SK-N-SH treated with all-trans-retinoic acid at 6 μM for 48 hours (cell line): Measurements from ENCODE around the gene APOL3.

Source experiments
- ARNTL ChIP-seq: fragments of 450-650 bp; formaldehyde crosslinking; IDR thresholded peaks from 2 replicates; pipeline ENCODE4 v1.5.0; 2020; ENCODE audit warnings: low read depth, mild to moderate bottlenecking, moderate library complexity, borderline replicate concordance
- BACH2 ChIP-seq: fragments of 250-450 bp; sonication (Bioruptor Pico); IDR thresholded peaks from 2 replicates; pipeline ENCODE4 v1.9.0; 2021; ENCODE audit warnings: mild to moderate bottlenecking, borderline replicate concordance
- CREB5 ChIP-seq: fragments of 250-450 bp; sonication (Bioruptor Pico); IDR thresholded peaks from 2 replicates; pipeline ENCODE4 v1.5.1; 2020; ENCODE audit warnings: low read depth, mild to moderate bottlenecking, moderate library complexity
- CSDC2 ChIP-seq: fragments of 250-450 bp; sonication (Bioruptor Pico); IDR thresholded peaks from 2 replicates; pipeline ENCODE4 v1.5.0; 2020; ENCODE audit warnings: mild to moderate bottlenecking, moderate library complexity
- CSRNP3 ChIP-seq: fragments of 250-450 bp; sonication (Bioruptor Pico); IDR thresholded peaks from 2 replicates; pipeline ENCODE4 v1.5.1; 2021; ENCODE audit warnings: mild to moderate bottlenecking, moderate library complexity
- ESRRG ChIP-seq: fragments of 250-450 bp; sonication (Bioruptor Pico); IDR thresholded peaks from 2 replicates; pipeline ENCODE4 v1.6.1; 2021; ENCODE audit warnings: mild to moderate bottlenecking
- PATZ1 ChIP-seq: fragments of 250-450 bp; sonication (Bioruptor Pico); IDR thresholded peaks from 2 replicates; pipeline ENCODE4 v1.8.0; 2020; ENCODE audit warnings: mild to moderate bottlenecking, moderate library complexity, borderline replicate concordance
- SNAI2 ChIP-seq: fragments of 250-450 bp; sonication (Bioruptor Pico); IDR thresholded peaks from 2 replicates; pipeline ENCODE4 v1.5.0; 2020; ENCODE audit warnings: mild to moderate bottlenecking, moderate library complexity
- TSHZ2 ChIP-seq: fragments of 250-450 bp; sonication (Bioruptor Pico); IDR thresholded peaks from 2 replicates; pipeline ENCODE4 v1.5.0; 2020; ENCODE audit warnings: mild to moderate bottlenecking, moderate library complexity
- ZC3H10 ChIP-seq: fragments of 250-450 bp; sonication (Bioruptor Pico); IDR thresholded peaks from 2 replicates; pipeline ENCODE4 v1.5.1; 2021; ENCODE audit warnings: mild to moderate bottlenecking, moderate library complexity
- ZFP3 ChIP-seq: fragments of 250-450 bp; sonication (Bioruptor Pico); IDR thresholded peaks from 2 replicates; pipeline ENCODE4 v1.5.0; 2020; ENCODE audit warnings: mild to moderate bottlenecking, moderate library complexity
- ZFP30 ChIP-seq: fragments of 450-650 bp; formaldehyde crosslinking; IDR thresholded peaks from 2 replicates; pipeline ENCODE4 v1.5.0; 2022; ENCODE audit warnings: mild to moderate bottlenecking, moderate library complexity
- ZNF565 ChIP-seq: fragments of 450-650 bp; formaldehyde crosslinking; conservative IDR thresholded peaks from 2 replicates; pipeline ENCODE4 v1.5.0; 2020; ENCODE audit warnings: low read depth, mild to moderate bottlenecking, moderate library complexity

GRCh38 chr22:36116127-36116526 is 44.4 kb downstream of the APOL3 start:
- TF ChIP-seq TSHZ2 (CRISPR knock-in tag) (no peak), CREB5 (no peak), ZNF565 (CRISPR knock-in tag) (no peak), CSRNP3 (no peak), BACH2 (CRISPR knock-in tag) (no peak), SNAI2 (CRISPR knock-in tag) (no peak), ZFP30 (no peak), ZFP3 (CRISPR knock-in tag) (no peak), PATZ1 (CRISPR knock-in tag) (no peak), ZC3H10 (no peak), ESRRG (CRISPR knock-in tag) (no peak), CSDC2 (CRISPR knock-in tag) (no peak), ARNTL (CRISPR knock-in tag) (no peak)
